HEK293T (cell line): ENCODE results near the gene PCK1.

Experiments
- CTCF ChIA-PET: fragments of 350-600 bp; formaldehyde crosslinking; extraction: SDS; loops from one replicate; lab custom pipeline; 2021; ENCODE audit warnings: antibody characterized with exemption, inconsistent platforms; lab: Yijun Ruan, JAX
- POLR2A ChIA-PET: fragments of 350-600 bp; formaldehyde crosslinking; extraction: SDS; loops from one replicate; lab custom pipeline; 2020; ENCODE audit warnings: antibody characterized with exemption, inconsistent platforms; lab: Yijun Ruan, JAX
- DNase-seq: peaks from one replicate; pipeline ENCODE4 v3.0.0; 2012; ENCODE audit warnings: mixed read lengths; ENCODE audit errors: extremely low spot score
- ARNT ChIP-seq: fragments of 450-650 bp; IDR thresholded peaks from 2 replicates; pipeline ENCODE4 v1.6.1; 2017; ENCODE audit warnings: mild to moderate bottlenecking
- BHLHE40 ChIP-seq: fragments of 450-650 bp; IDR thresholded peaks from 2 replicates; pipeline ENCODE4 v1.6.1; 2016; ENCODE audit warnings: mild to moderate bottlenecking, moderate library complexity, borderline replicate concordance
- CTBP1 ChIP-seq: fragments of 450-650 bp; IDR thresholded peaks from 2 replicates; pipeline ENCODE4 v1.6.1; 2016; ENCODE audit warnings: borderline replicate concordance
- ELF4 ChIP-seq: fragments of 450-650 bp; IDR thresholded peaks from 2 replicates; pipeline ENCODE4 v1.6.1; 2017; ENCODE audit warnings: antibody characterized with exemption
- FOXA1 ChIP-seq: fragments of 450-650 bp; IDR thresholded peaks from 2 replicates; pipeline ENCODE4 v1.6.1; 2016; ENCODE audit warnings: mild to moderate bottlenecking
- FOXK2 ChIP-seq: fragments of 450-650 bp; IDR thresholded peaks from 2 replicates; pipeline ENCODE4 v1.6.1; 2016; ENCODE audit warnings: mild to moderate bottlenecking
- FOXM1 ChIP-seq: fragments of 450-650 bp; IDR thresholded peaks from 2 replicates; pipeline ENCODE4 v1.6.1; 2017; ENCODE audit warnings: mild to moderate bottlenecking, borderline replicate concordance
- HDGF ChIP-seq: fragments of 450-650 bp; IDR thresholded peaks from 2 replicates; pipeline ENCODE4 v1.6.1; 2017; ENCODE audit warnings: antibody characterized with exemption, borderline replicate concordance
- L3MBTL2 ChIP-seq: fragments of 450-650 bp; conservative IDR thresholded peaks from 2 replicates; pipeline ENCODE4 v1.6.1; 2016; ENCODE audit warnings: mild to moderate bottlenecking
- LEF1 ChIP-seq: fragments of 450-650 bp; IDR thresholded peaks from 2 replicates; pipeline ENCODE4 v1.6.1; 2017; ENCODE audit warnings: mild to moderate bottlenecking, borderline replicate concordance
- NFRKB ChIP-seq: fragments of 450-650 bp; IDR thresholded peaks from 2 replicates; pipeline ENCODE4 v1.6.1; 2016; ENCODE audit warnings: mild to moderate bottlenecking, moderate library complexity
- SP1 ChIP-seq: fragments of 450-650 bp; IDR thresholded peaks from 2 replicates; pipeline ENCODE4 v1.6.1; 2017
- SUZ12 ChIP-seq: fragments of 450-650 bp; IDR thresholded peaks from 2 replicates; pipeline ENCODE4 v1.6.1; 2016; ENCODE audit warnings: mild to moderate bottlenecking
- TARDBP ChIP-seq: fragments of 450-650 bp; IDR thresholded peaks from 2 replicates; pipeline ENCODE4 v1.6.1; 2016
- ZNF384 ChIP-seq: fragments of 450-650 bp; IDR thresholded peaks from 2 replicates; pipeline ENCODE4 v1.6.1; 2016
- TF ChIP-seq, protein P1 (sequence below): fragments of 450-650 bp; IDR thresholded peaks from 2 replicates; pipeline ENCODE4 v1.6.1; 2016

PCK1 gene

GRCh38 chr20:57584768-57585461 lies 24.0 kb downstream of the PCK1 start:
- TF ChIP-seq CTBP1 (no peak), FOXA1 (no peak), ZNF384 (no peak), HDGF (no peak), FOXM1 (no peak), BHLHE40 (no peak), TARDBP (no peak), LEF1 (no peak), FOXK2 (no peak), ARNT (no peak), L3MBTL2 (no peak), SUZ12 (no peak), ELF4 (no peak), NFRKB (no peak)
- TF ChIP-seq, protein P1, sequence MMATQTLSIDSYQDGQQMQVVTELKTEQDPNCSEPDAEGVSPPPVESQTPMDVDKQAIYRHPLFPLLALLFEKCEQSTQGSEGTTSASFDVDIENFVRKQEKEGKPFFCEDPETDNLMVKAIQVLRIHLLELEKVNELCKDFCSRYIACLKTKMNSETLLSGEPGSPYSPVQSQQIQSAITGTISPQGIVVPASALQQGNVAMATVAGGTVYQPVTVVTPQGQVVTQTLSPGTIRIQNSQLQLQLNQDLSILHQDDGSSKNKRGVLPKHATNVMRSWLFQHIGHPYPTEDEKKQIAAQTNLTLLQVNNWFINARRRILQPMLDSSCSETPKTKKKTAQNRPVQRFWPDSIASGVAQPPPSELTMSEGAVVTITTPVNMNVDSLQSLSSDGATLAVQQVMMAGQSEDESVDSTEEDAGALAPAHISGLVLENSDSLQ: no peak
- no peak for DNase-seq
- POLR2A ChIA-PET: no interaction called here
- CTCF ChIA-PET: interaction anchor here (1.0 kb wide), 1 partner anchor 74 kb away, joined by 3 read pairs; no protein-coding TSS in a partner anchor

DNA sequence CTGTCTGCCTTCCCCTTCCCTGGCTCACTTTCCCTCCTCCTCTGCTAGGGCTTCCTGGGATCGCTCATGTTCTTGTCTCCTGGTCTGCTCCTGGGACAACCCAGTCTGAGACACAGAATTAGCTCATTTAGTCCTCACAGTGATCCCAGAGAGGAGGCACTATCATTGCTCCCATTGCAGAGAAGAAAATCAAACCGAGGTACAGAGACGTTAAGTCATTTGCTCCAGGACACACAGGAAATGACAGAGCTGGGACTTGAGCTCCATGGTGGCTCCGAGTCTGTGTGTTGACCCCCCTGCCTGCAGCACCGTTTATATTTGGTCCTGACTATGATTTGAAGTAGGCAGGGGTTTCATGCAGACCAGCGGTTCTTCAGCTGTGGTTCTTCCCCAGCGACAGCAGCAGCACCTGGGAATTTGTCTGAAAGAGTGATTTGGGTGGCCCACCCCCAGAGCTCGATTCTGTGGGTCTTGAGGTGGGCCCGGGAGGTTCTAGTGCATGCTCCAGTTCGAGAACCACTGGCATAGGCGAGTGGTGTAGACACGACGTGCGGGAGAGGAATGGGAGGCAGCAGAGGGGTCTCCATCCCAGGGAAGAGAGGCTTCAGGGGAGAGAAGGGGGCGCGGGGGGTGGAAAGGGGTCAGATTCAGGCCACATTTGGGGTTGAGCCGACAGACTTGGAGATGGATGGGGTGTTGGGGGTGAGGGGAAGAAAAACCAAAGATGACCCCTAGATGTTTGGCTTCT lies 24.7 kb downstream of the PCK1 start:
- TF ChIP-seq ELF4 (no peak), L3MBTL2 (no peak), ZNF384 (no peak), HDGF (no peak), TARDBP (no peak), SUZ12 (no peak), FOXK2 (no peak), FOXA1 (no peak), SP1 (no peak), LEF1 (no peak), NFRKB (no peak), CTBP1 (no peak)
- TF ChIP-seq, protein P1: no peak
- CTCF ChIA-PET: interaction anchor here (1.0 kb wide), 1 partner anchor 75 kb away, joined by 3 read pairs; no protein-coding TSS in a partner anchor
- POLR2A ChIA-PET: no interaction called here
- no peak for DNase-seq

- POLR2A ChIA-PET: no interaction called here
- TF ChIP-seq LEF1: no peak
- TF ChIP-seq FOXM1: no peak
- TF ChIP-seq, protein P1: no peak
- no peak for TF ChIP-seq BHLHE40
- no peak for TF ChIP-seq SP1
- CTCF ChIA-PET: interaction anchor here (0.9 kb wide), 1 partner anchor 10 kb away, joined by 3 read pairs; no protein-coding TSS in a partner anchor
- DNase-seq: no peak
Measured at GRCh38 chr20:57586370-57586793, 25.5 kb downstream of the PCK1 start.

- ChIA-PET CTCF (interaction anchor here (0.9 kb wide), 1 partner anchor 9 kb away, joined by 3 read pairs; no protein-coding TSS in a partner anchor), POLR2A (no interaction called here)
- TF ChIP-seq LEF1 (no peak), ARNT (no peak), FOXK2 (no peak), ZNF384 (no peak), FOXA1 (no peak), NFRKB (no peak), CTBP1 (no peak), HDGF (no peak), ELF4 (no peak), L3MBTL2 (no peak)
- TF ChIP-seq, protein P1: no peak
- no peak for DNase-seq
Measured at GRCh38 chr20:57586943-57587277, 26.0 kb downstream of the PCK1 start.

DNA sequence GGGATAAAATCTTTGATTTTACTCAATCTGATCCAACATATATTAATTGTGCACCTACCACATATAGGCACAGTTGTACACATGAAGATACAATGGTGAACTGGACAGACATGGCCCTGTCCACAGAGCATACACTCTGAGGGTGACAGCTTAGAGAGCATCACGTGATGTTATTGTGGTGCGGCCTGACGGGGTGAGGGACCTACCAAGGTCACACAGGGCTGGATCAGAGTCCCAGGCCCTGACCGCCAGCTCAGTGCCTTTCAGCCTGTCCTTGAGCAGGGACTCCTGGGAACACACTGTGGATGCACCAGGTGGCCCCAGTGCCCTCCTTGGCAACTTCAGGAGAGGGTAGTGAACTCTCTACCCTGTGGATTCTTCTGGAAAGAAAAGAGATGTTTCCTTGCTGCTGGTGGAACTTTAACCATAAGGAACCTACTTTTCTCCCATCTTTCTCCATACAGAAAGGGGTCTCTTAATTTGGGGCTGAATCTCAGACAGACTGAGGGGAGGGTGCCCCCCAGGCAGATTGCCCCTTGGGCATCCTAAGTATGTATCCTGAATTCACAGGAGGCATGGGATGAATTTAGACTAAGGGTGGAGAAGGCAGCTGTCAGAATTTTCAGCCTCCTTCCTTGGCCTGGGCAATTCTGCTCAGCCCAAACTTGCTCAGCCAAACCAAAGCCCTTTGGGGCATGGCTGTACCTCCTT lies 26.5 kb downstream of the PCK1 start:
- CTCF ChIA-PET: interaction anchor here (0.9 to 1.2 kb wide), 2 partner anchors 9 to 89 kb away, joined by 3 read pairs; no protein-coding TSS in a partner anchor
- DNase-seq: no peak
- POLR2A ChIA-PET: no interaction called here
- TF ChIP-seq ELF4: no peak
